Uterus (tissue), 4 donors: ENCODE measurements around the gene PTH1R. TPM values are rescaled to one million over a fixed set of nuclear protein-coding genes. Genes with fewer than 3 reads are reported as not detected.

Experiments used
- DNase-seq, 2 donors: peaks; one replicate each; pipeline ENCODE4 v3.0.0-alpha.2; 2019 to 2020
- H3K27ac ChIP-seq, 2 donors: fragments of 200-600 bp; sonication (generic); 1 replicate in 1 of 2; 2 replicates in 1 of 2; pipeline ENCODE4 v1.5.1; 2016 to 2018
- H3K27me3 ChIP-seq, 2 donors: fragments of 200-600 bp; sonication (generic); one replicate each; pipeline ENCODE4 v1.5.1; 2018 to 2019; ENCODE audit warnings: control low read depth in 1 of 2
- H3K36me3 ChIP-seq, 2 donors: fragments of 200-600 bp; sonication (generic); one replicate each; pipeline ENCODE4 v1.5.1; 2019; ENCODE audit warnings: control low read depth in 1 of 2
- H3K4me1 ChIP-seq, 2 donors: fragments of 200-600 bp; sonication (generic); one replicate each; pipeline ENCODE4 v1.5.1; 2018 to 2019; ENCODE audit warnings: control low read depth in 1 of 2
- H3K4me3 ChIP-seq, 2 donors: fragments of 200-600 bp; sonication (generic); 1 replicate in 1 of 2; 2 replicates in 1 of 2; pipeline ENCODE4 v1.5.1; 2018 to 2019; ENCODE audit warnings: mild to moderate bottlenecking in 1 of 2
- H3K9me3 ChIP-seq, 2 donors: fragments of 200-600 bp; sonication (generic); one replicate each; pipeline ENCODE4 v1.5.1; 2019; ENCODE audit warnings: control low read depth in 1 of 2
- POLR2A ChIP-seq, 2 donors: fragments of 450-650 bp; IDR thresholded peaks; one replicate each; pipeline ENCODE4 v1.6.1; 2016; ENCODE audit warnings: antibody characterized with exemption in 2 of 2, mild to moderate bottlenecking in 1 of 2, moderate library complexity in 1 of 2
- intact Hi-C: fragments of 100-400 bp; cut with DNase I; formaldehyde crosslinking; loops from one replicate; pipeline ENCODE4 v1.15.1; 2023; ENCODE audit warnings: low total_unique reads
- total RNA-seq, 4 donors: library from RNA; depleted of rRNA in 3 of 4; stranded (reverse); fragments of >200 nt in 3 of 4; gene quantifications; one replicate each; pipeline versions ENCODE4 v1.1.0 to v1.2.4, GENCODE V29; 2014 to 2023
- TF ChIP-seq, protein P1 (sequence below), 4 experiments: fragments of 200-600 bp in 2 of 4; fragments of 450-650 bp in 2 of 4; sonication (generic) in 2 of 4; IDR thresholded peaks; one replicate each; pipeline ENCODE4 v1.5.1; 2016 to 2019; ENCODE audit warnings: antibody characterized with exemption in 4 of 4, mild to moderate bottlenecking in 2 of 4, moderate library complexity in 1 of 4
- donor health status: DM: yes; HTN: yes; CAD: no.

The PTH1R gene
- total RNA-seq, 4 donors from 2014 or later: 0.51 to 29.9 (median 18.9) TPM

GRCh38 chr3:46833346-46834300, 43.9 kb upstream of the PTH1R start:
- peaks cover 0 to 2% of the 10 kb centered on the region in 2 donors for H3K9me3 ChIP-seq
- TF ChIP-seq POLR2A (IDR thresholded peaks at IDR 0.05): no peak
- TF ChIP-seq, protein P1, sequence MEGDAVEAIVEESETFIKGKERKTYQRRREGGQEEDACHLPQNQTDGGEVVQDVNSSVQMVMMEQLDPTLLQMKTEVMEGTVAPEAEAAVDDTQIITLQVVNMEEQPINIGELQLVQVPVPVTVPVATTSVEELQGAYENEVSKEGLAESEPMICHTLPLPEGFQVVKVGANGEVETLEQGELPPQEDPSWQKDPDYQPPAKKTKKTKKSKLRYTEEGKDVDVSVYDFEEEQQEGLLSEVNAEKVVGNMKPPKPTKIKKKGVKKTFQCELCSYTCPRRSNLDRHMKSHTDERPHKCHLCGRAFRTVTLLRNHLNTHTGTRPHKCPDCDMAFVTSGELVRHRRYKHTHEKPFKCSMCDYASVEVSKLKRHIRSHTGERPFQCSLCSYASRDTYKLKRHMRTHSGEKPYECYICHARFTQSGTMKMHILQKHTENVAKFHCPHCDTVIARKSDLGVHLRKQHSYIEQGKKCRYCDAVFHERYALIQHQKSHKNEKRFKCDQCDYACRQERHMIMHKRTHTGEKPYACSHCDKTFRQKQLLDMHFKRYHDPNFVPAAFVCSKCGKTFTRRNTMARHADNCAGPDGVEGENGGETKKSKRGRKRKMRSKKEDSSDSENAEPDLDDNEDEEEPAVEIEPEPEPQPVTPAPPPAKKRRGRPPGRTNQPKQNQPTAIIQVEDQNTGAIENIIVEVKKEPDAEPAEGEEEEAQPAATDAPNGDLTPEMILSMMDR (IDR thresholded peaks at IDR 0.05): no peak
- no peak overlapping the region for H3K4me3 ChIP-seq
- H3K4me1 ChIP-seq: no peaks in the 10 kb centered on the region
- no peaks in the 10 kb centered on the region for H3K36me3 ChIP-seq
- intact Hi-C loops: no loop called here
- H3K27me3 ChIP-seq: no peaks in the 10 kb centered on the region
- H3K27ac ChIP-seq: no peak overlapping the region
- DNase-seq: no peak

DNA sequence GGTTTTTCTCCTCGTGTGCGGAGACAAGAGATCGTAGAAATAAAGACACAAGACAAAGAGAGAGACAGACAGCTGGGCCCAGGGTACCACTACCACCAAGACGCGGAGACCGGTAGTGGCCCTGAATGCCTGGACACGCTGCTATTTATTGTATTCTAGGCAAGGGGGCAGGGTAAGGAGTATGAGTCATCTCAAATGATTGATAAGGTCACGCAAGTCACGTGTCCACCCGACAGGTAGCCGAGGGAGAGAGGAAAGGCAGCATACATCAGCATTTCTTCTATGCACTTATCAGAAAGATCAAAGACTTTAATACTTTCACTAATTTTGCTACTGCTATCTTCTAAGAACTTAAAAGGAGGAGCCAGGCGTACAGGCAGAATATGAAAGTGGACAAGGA, 42.5 kb upstream of the PTH1R start:
- Histone ChIP-seq H3K27ac (no peak overlapping the region), H3K36me3 (no peaks in the 10 kb centered on the region), H3K27me3 (no peaks in the 10 kb centered on the region), H3K4me3 (no peak overlapping the region), H3K9me3 (peaks cover 0 to 3% of the 10 kb centered on the region in 2 donors), H3K4me1 (no peaks in the 10 kb centered on the region)
- DNase-seq: no peak
- intact Hi-C loops: no loop called here
- TF ChIP-seq POLR2A (IDR thresholded peaks at IDR 0.05): no peak
- TF ChIP-seq, protein P1 (IDR thresholded peaks at IDR 0.05): no peak

- H3K4me1 ChIP-seq: no peaks in the 10 kb centered on the region
- no peaks in the 10 kb centered on the region for H3K36me3 ChIP-seq
- intact Hi-C loops: no loop called here
- H3K4me3 ChIP-seq: no peak overlapping the region
- H3K27ac ChIP-seq: no peak overlapping the region
- TF ChIP-seq POLR2A (IDR thresholded peaks at IDR 0.05): no peak
- TF ChIP-seq, protein P1 (IDR thresholded peaks at IDR 0.05): no peak
- H3K9me3 ChIP-seq: peaks cover 0 to 7% of the 10 kb centered on the region in 2 donors
- DNase-seq: no peak
- no peaks in the 10 kb centered on the region for H3K27me3 ChIP-seq
Observed at GRCh38 chr3:46835491-46835890, 42.0 kb upstream of the PTH1R start.

- Histone ChIP-seq H3K9me3 (peaks cover 0 to 9% of the 10 kb centered on the region in 2 donors), H3K27ac (no peak overlapping the region), H3K36me3 (no peaks in the 10 kb centered on the region), H3K4me1 (no peaks in the 10 kb centered on the region), H3K27me3 (no peaks in the 10 kb centered on the region), H3K4me3 (no peak overlapping the region)
- TF ChIP-seq, protein P1 (IDR thresholded peaks at IDR 0.05): no peak
- no peak for TF ChIP-seq POLR2A (IDR thresholded peaks at IDR 0.05)
- DNase-seq: no peak
- intact Hi-C loops: no loop called here
Observed at GRCh38 chr3:46838301-46838700, 39.2 kb upstream of the PTH1R start.

GRCh38 chr3:46840491-46840890, 37.0 kb upstream of the PTH1R start:
- Histone ChIP-seq H3K27ac (no peak overlapping the region), H3K27me3 (no peaks in the 10 kb centered on the region), H3K4me1 (no peaks in the 10 kb centered on the region), H3K4me3 (no peak overlapping the region), H3K36me3 (no peaks in the 10 kb centered on the region), H3K9me3 (peaks cover 0 to 9% of the 10 kb centered on the region in 2 donors)
- no peak for DNase-seq
- no peak for TF ChIP-seq POLR2A (IDR thresholded peaks at IDR 0.05)
- TF ChIP-seq, protein P1 (IDR thresholded peaks at IDR 0.05): no peak
- intact Hi-C loops: no loop called here
